ENCODE measurements around the gene TMEM47. TPM values are rescaled to one million over a fixed set of nuclear protein-coding genes. Genes with fewer than 3 reads are reported as not detected.

The TMEM47 gene
- total and polyA plus RNA-seq, 2 donors (not counting 1 experiment from before 2014, with no cell fraction given), result not detected

GRCh38 chrX:34634349-34634748 is 22.7 kb downstream of the TMEM47 start:
- no peaks in the 10 kb centered on the region for H3K79me2 ChIP-seq (ENCODE audit: control insufficient read depth, insufficient read depth, low read length)
- no peaks in the 10 kb centered on the region for H3K4me1 ChIP-seq (ENCODE audit: control insufficient read depth in 2 of 2, insufficient read depth in 2 of 2, low read length in 2 of 2)
- ChIA-PET CTCF (no interaction called here), POLR2A (no interaction called here)
- no peaks in the 10 kb centered on the region for H3K4me1 Mint-ChIP-seq
- H3K4me3 ChIP-seq (ENCODE audit: control extremely low read depth in 1 of 5, extremely low read depth in 1 of 5, insufficient read depth in 1 of 5, low read depth in 2 of 5, low read length in 4 of 5), result no peak overlapping the region
- no peaks in the 10 kb centered on the region for H3K27me3 Mint-ChIP-seq
- H2AFZ ChIP-seq (ENCODE audit: insufficient read depth, low read depth, low read length, poor library complexity, severe bottlenecking), result no peak overlapping the region
- no peaks in the 10 kb centered on the region for H3K36me3 ChIP-seq (replicated peaks in 1 of 2; ENCODE audit: control extremely low read depth in 1 of 2, control insufficient read depth in 1 of 2, extremely low read depth in 1 of 2, insufficient read depth in 2 of 2, low read length in 1 of 2)
- ATAC-seq (ENCODE audit: low read depth) (no peak), DNase-seq (peak; percentile 0)
- H3K27ac Mint-ChIP-seq, result no peak overlapping the region
- no peaks in the 10 kb centered on the region for H3K9me3 ChIP-seq (ENCODE audit: control extremely low read depth in 1 of 3, control insufficient read depth in 2 of 3, insufficient read depth in 1 of 3, low read length in 2 of 3)
- no peaks in the 10 kb centered on the region for H3K27me3 ChIP-seq (replicated peaks in 1 of 4; ENCODE audit: control extremely low read depth in 1 of 4, control insufficient read depth in 3 of 4, insufficient read depth in 4 of 4, low read length in 3 of 4)
- TF ChIP-seq, protein P1, sequence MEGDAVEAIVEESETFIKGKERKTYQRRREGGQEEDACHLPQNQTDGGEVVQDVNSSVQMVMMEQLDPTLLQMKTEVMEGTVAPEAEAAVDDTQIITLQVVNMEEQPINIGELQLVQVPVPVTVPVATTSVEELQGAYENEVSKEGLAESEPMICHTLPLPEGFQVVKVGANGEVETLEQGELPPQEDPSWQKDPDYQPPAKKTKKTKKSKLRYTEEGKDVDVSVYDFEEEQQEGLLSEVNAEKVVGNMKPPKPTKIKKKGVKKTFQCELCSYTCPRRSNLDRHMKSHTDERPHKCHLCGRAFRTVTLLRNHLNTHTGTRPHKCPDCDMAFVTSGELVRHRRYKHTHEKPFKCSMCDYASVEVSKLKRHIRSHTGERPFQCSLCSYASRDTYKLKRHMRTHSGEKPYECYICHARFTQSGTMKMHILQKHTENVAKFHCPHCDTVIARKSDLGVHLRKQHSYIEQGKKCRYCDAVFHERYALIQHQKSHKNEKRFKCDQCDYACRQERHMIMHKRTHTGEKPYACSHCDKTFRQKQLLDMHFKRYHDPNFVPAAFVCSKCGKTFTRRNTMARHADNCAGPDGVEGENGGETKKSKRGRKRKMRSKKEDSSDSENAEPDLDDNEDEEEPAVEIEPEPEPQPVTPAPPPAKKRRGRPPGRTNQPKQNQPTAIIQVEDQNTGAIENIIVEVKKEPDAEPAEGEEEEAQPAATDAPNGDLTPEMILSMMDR (IDR thresholded peaks at IDR 0.05), result no peak
- no peak for TF ChIP-seq EZH2 (IDR thresholded peaks at IDR 0.05; ENCODE audit: borderline replicate concordance, insufficient read depth, low read depth, low read length, poor library complexity, severe bottlenecking)
- no peak overlapping the region for H3K4me3 Mint-ChIP-seq
- H3K9ac ChIP-seq (ENCODE audit: low read length), result no peak overlapping the region
- H3K27ac ChIP-seq (ENCODE audit: low read length in 2 of 2), result no peak overlapping the region
- H4K20me1 ChIP-seq (ENCODE audit: control insufficient read depth, insufficient read depth, low read length, poor library complexity, severe bottlenecking), result no peaks in the 10 kb centered on the region
- intact Hi-C loops (cut with micrococcal nuclease), result no loop called here
- no peaks in the 10 kb centered on the region for H3K9me3 Mint-ChIP-seq (ENCODE audit: insufficient read depth)
- no peak overlapping the region for H3K4me2 ChIP-seq (replicated peaks; ENCODE audit: low read depth, low read length, poor library complexity, severe bottlenecking)
- no CpG with 5 or more reads among the region's 2 CpGs for WGBS (ENCODE audit: insufficient coverage)

GRCh38 chrX:34632384-34632783 is 24.7 kb downstream of the TMEM47 start:
- DNase-seq (no peak), ATAC-seq (ENCODE audit: low read depth) (no peak)
- Histone ChIP-seq H3K27ac (ENCODE audit: low read length in 2 of 2) (no peak overlapping the region), H2AFZ (ENCODE audit: insufficient read depth, low read depth, low read length, poor library complexity, severe bottlenecking) (no peak overlapping the region), H3K4me1 (ENCODE audit: control insufficient read depth in 2 of 2, insufficient read depth in 2 of 2, low read length in 2 of 2) (no peaks in the 10 kb centered on the region), H3K4me3 (ENCODE audit: control extremely low read depth in 1 of 5, extremely low read depth in 1 of 5, insufficient read depth in 1 of 5, low read depth in 2 of 5, low read length in 4 of 5) (no peak overlapping the region), H3K36me3 (replicated peaks in 1 of 2; ENCODE audit: control extremely low read depth in 1 of 2, control insufficient read depth in 1 of 2, extremely low read depth in 1 of 2, insufficient read depth in 2 of 2, low read length in 1 of 2) (no peaks in the 10 kb centered on the region), H3K9me3 (ENCODE audit: control extremely low read depth in 1 of 3, control insufficient read depth in 2 of 3, insufficient read depth in 1 of 3, low read length in 2 of 3) (no peaks in the 10 kb centered on the region), H3K79me2 (ENCODE audit: control insufficient read depth, insufficient read depth, low read length) (no peaks in the 10 kb centered on the region), H3K9ac (ENCODE audit: low read length) (no peak overlapping the region), H3K4me2 (replicated peaks; ENCODE audit: low read depth, low read length, poor library complexity, severe bottlenecking) (no peak overlapping the region), H4K20me1 (ENCODE audit: control insufficient read depth, insufficient read depth, low read length, poor library complexity, severe bottlenecking) (no peaks in the 10 kb centered on the region), H3K27me3 (replicated peaks in 1 of 4; ENCODE audit: control extremely low read depth in 1 of 4, control insufficient read depth in 3 of 4, insufficient read depth in 4 of 4, low read length in 3 of 4) (no peaks in the 10 kb centered on the region)
- Mint-ChIP-seq H3K9me3 (ENCODE audit: insufficient read depth) (no peaks in the 10 kb centered on the region), H3K4me3 (no peak overlapping the region), H3K27ac (no peak overlapping the region), H3K4me1 (no peaks in the 10 kb centered on the region), H3K27me3 (no peaks in the 10 kb centered on the region)
- no CpG with 5 or more reads among the region's 3 CpGs for WGBS (ENCODE audit: insufficient coverage)
- POLR2A ChIA-PET, result no interaction called here
- intact Hi-C loops (cut with micrococcal nuclease), result no loop called here
- TF ChIP-seq EZH2 (IDR thresholded peaks at IDR 0.05; ENCODE audit: borderline replicate concordance, insufficient read depth, low read depth, low read length, poor library complexity, severe bottlenecking), result no peak
- TF ChIP-seq, protein P1 (IDR thresholded peaks at IDR 0.05), result no peak
- CTCF ChIA-PET, result no interaction called here

Measured in B cell (primary cell).